Naive thymus-derived CD8-positive, alpha-beta T cell (primary cell): ENCODE data around the gene CAMTA1. TPM values are rescaled to one million over a fixed set of nuclear protein-coding genes. Genes with fewer than 3 reads are reported as not detected.
A peak's percentile ranks its signal among the peaks of the same experiment; 100 is the strongest.

ENCODE experiments used
- ATAC-seq, 2 donors: fragments of 150-1000 bp; cut with Tn5 transposase in 1 of 2; sonication (Bioruptor Pico), chemical (Tn5 transposase) in 1 of 2; 1 replicate in 1 of 2; 2 replicates in 1 of 2; pipeline ENCODE4 v1.10.0; 2021; ENCODE audit warnings: mild to moderate bottlenecking in 2 of 2, moderate library complexity in 2 of 2
- POLR2A ChIA-PET: fragments of 350-600 bp; sonication (Branson Sonifier 250); formaldehyde crosslinking; loops from one replicate; lab custom pipeline; 2021; ENCODE audit warnings: antibody characterized with exemption; lab: Charles Lee
- DNase-seq, 10 donors: peaks; one replicate each; pipeline versions ENCODE4 v3.0.0 to v3.0.0-alpha.2; 2020 to 2022
- H3K27ac Mint-ChIP-seq, 10 donors: one replicate each; pipeline ENCODE4 v1.8.0; 2020 to 2022; ENCODE audit warnings: mild to moderate bottlenecking in 10 of 10, mixed read lengths in 10 of 10, moderate library complexity in 4 of 10, inconsistent platforms in 1 of 10
- H3K27me3 Mint-ChIP-seq, 5 donors: one replicate each; pipeline ENCODE4 v1.8.0; 2021 to 2022; ENCODE audit warnings: mixed read lengths in 5 of 5
- H3K36me3 Mint-ChIP-seq, 3 donors: one replicate each; pipeline ENCODE4 v1.8.0; 2020 to 2022; ENCODE audit warnings: mixed read lengths in 3 of 3, mild to moderate bottlenecking in 2 of 3, inconsistent platforms in 1 of 3
- H3K4me1 Mint-ChIP-seq, 4 donors: one replicate each; pipeline ENCODE4 v1.8.0; 2021 to 2022; ENCODE audit warnings: mixed read lengths in 4 of 4
- H3K4me3 Mint-ChIP-seq, 10 donors: one replicate each; pipeline ENCODE4 v1.8.0; 2020 to 2022; ENCODE audit warnings: mild to moderate bottlenecking in 10 of 10, mixed read lengths in 10 of 10, moderate library complexity in 6 of 10, inconsistent platforms in 1 of 10
- H3K9me3 Mint-ChIP-seq, 9 donors: one replicate each; pipeline ENCODE4 v1.8.0; 2020 to 2022; ENCODE audit warnings: mixed read lengths in 9 of 9, mild to moderate bottlenecking in 3 of 9, inconsistent platforms in 1 of 9, moderate library complexity in 1 of 9
- polyA plus RNA-seq, 3 donors: library from polyadenylated mRNA; unstranded; fragments of 300-500 nt; fragmentation: Illumina TruSeq; gene quantifications; one replicate each; pipeline ENCODE4 v1.2.3, GENCODE V29; 2021
- total RNA-seq, 8 experiments: library from RNA in 2 of 8; stranded (reverse) in 2 of 8; gene quantifications; one replicate each; pipeline ENCODE4 v1.2.3 and lab custom pipeline; 2021 to 2026

CAMTA1 gene
- total and polyA plus RNA-seq, 5 experiments from 2014 or later, result 32.6 to 78.3 (median 47.3) TPM

GRCh38 chr1:7344299-7344698 is 559.0 kb downstream of the CAMTA1 start:
- POLR2A ChIA-PET, result no interaction called here

GRCh38 chr1:7345516-7345915 is 560.3 kb downstream of the CAMTA1 start:
- H3K4me1 Mint-ChIP-seq, result no peaks in the 10 kb centered on the region
- POLR2A ChIA-PET, result no interaction called here
- no peak overlapping the region for H3K27ac Mint-ChIP-seq
- peaks cover 0 to 4% (median 0%) of the 10 kb centered on the region in 9 donors for H3K9me3 Mint-ChIP-seq
- ATAC-seq (no peak), DNase-seq (no peak)
- no peak overlapping the region for H3K4me3 Mint-ChIP-seq
- peaks cover 0 to 13% (median 8%) of the 10 kb centered on the region in 5 donors for H3K27me3 Mint-ChIP-seq
- no peaks in the 10 kb centered on the region for H3K36me3 Mint-ChIP-seq

More at GRCh38 chr1:7344299-7344698, 559.0 kb downstream of the CAMTA1 start:
- Mint-ChIP-seq H3K4me3 (no peak overlapping the region), H3K27me3 (peaks cover 0 to 9% (median 1%) of the 10 kb centered on the region in 5 donors), H3K9me3 (peaks cover 0 to 4% (median 0%) of the 10 kb centered on the region in 9 donors), H3K36me3 (no peaks in the 10 kb centered on the region), H3K27ac (no peak overlapping the region), H3K4me1 (no peaks in the 10 kb centered on the region)
- DNase-seq (no peak), ATAC-seq (no peak)

GRCh38 chr1:7346070-7346596 is 560.9 kb downstream of the CAMTA1 start:
- H3K4me1 Mint-ChIP-seq, result no peaks in the 10 kb centered on the region
- H3K27ac Mint-ChIP-seq, result no peak overlapping the region
- POLR2A ChIA-PET, result no interaction called here
- H3K4me3 Mint-ChIP-seq, result no peak overlapping the region
- ATAC-seq (no peak), DNase-seq (no peak)
- H3K27me3 Mint-ChIP-seq, result peaks cover 0 to 13% (median 11%) of the 10 kb centered on the region in 5 donors
- peaks cover 0 to 4% (median 0%) of the 10 kb centered on the region in 9 donors for H3K9me3 Mint-ChIP-seq
- H3K36me3 Mint-ChIP-seq, result no peaks in the 10 kb centered on the region

GRCh38 chr1:7346600-7347570 is 561.6 kb downstream of the CAMTA1 start:
- H3K27ac Mint-ChIP-seq, result no peak overlapping the region
- no peaks in the 10 kb centered on the region for H3K4me1 Mint-ChIP-seq
- peaks cover 0 to 13% (median 11%) of the 10 kb centered on the region in 5 donors for H3K27me3 Mint-ChIP-seq
- ATAC-seq (no peak), DNase-seq (no peak)
- no peak overlapping the region for H3K4me3 Mint-ChIP-seq
- no peaks in the 10 kb centered on the region for H3K36me3 Mint-ChIP-seq
- H3K9me3 Mint-ChIP-seq, result peaks cover 0 to 4% (median 0%) of the 10 kb centered on the region in 9 donors
- POLR2A ChIA-PET, result no interaction called here

GRCh38 chr1:7348073-7348472 is 562.8 kb downstream of the CAMTA1 start:
- no peak for DNase-seq
- H3K4me3 Mint-ChIP-seq, result no peak overlapping the region
- no peaks in the 10 kb centered on the region for H3K36me3 Mint-ChIP-seq
- POLR2A ChIA-PET, result no interaction called here
- H3K27me3 Mint-ChIP-seq, result peaks cover 0 to 13% (median 11%) of the 10 kb centered on the region in 5 donors
- H3K4me1 Mint-ChIP-seq, result no peaks in the 10 kb centered on the region
- H3K27ac Mint-ChIP-seq, result peak overlapping the region in 1 of 10 donors; percentile 32
- H3K9me3 Mint-ChIP-seq, result peaks cover 0 to 4% (median 0%) of the 10 kb centered on the region in 9 donors
- ATAC-seq, result no peak

GRCh38 chr1:7348580-7348979 is 563.3 kb downstream of the CAMTA1 start:
- no peak for DNase-seq
- H3K4me3 Mint-ChIP-seq, result no peak overlapping the region
- peaks cover 0 to 2% (median 0%) of the 10 kb centered on the region in 9 donors for H3K9me3 Mint-ChIP-seq
- H3K27ac Mint-ChIP-seq, result no peak overlapping the region
- ATAC-seq, result no peak
- POLR2A ChIA-PET, result no interaction called here
- H3K36me3 Mint-ChIP-seq, result no peaks in the 10 kb centered on the region
- no peaks in the 10 kb centered on the region for H3K4me1 Mint-ChIP-seq
- peaks cover 0 to 13% (median 11%) of the 10 kb centered on the region in 5 donors for H3K27me3 Mint-ChIP-seq

- ATAC-seq (no peak), DNase-seq (no peak)
- Mint-ChIP-seq H3K4me3 (no peak overlapping the region), H3K4me1 (no peaks in the 10 kb centered on the region), H3K9me3 (peaks cover 0 to 5% (median 0%) of the 10 kb centered on the region in 9 donors), H3K27me3 (peaks cover 2 to 21% (median 17%) of the 10 kb centered on the region in 5 donors), H3K27ac (no peak overlapping the region), H3K36me3 (no peaks in the 10 kb centered on the region)
- POLR2A ChIA-PET, result no interaction called here
Measured at GRCh38 chr1:7350804-7351203, 565.5 kb downstream of the CAMTA1 start.

- no peaks in the 10 kb centered on the region for H3K4me1 Mint-ChIP-seq
- no peak for ATAC-seq
Measured at GRCh38 chr1:7351649-7352048, 566.4 kb downstream of the CAMTA1 start.

GRCh38 chr1:7352364-7352763 is 567.1 kb downstream of the CAMTA1 start:
- POLR2A ChIA-PET, result no interaction called here
- DNase-seq, result no peak
- Mint-ChIP-seq H3K36me3 (no peaks in the 10 kb centered on the region), H3K9me3 (peaks cover 0 to 5% (median 0%) of the 10 kb centered on the region in 9 donors), H3K27me3 (peaks cover 2 to 25% (median 15%) of the 10 kb centered on the region in 5 donors), H3K27ac (no peak overlapping the region), H3K4me3 (no peak overlapping the region), H3K4me1 (no peaks in the 10 kb centered on the region)
- no peak for ATAC-seq

More at GRCh38 chr1:7351649-7352048, 566.4 kb downstream of the CAMTA1 start:
- no peak overlapping the region for H3K27ac Mint-ChIP-seq
- POLR2A ChIA-PET, result no interaction called here
- no peak for DNase-seq
- peaks cover 0 to 5% (median 0%) of the 10 kb centered on the region in 9 donors for H3K9me3 Mint-ChIP-seq
- H3K4me3 Mint-ChIP-seq, result no peak overlapping the region
- peaks cover 2 to 25% (median 15%) of the 10 kb centered on the region in 5 donors for H3K27me3 Mint-ChIP-seq
- no peaks in the 10 kb centered on the region for H3K36me3 Mint-ChIP-seq

- Mint-ChIP-seq H3K4me3 (no peak overlapping the region), H3K27ac (no peak overlapping the region), H3K9me3 (peaks cover 0 to 5% (median 0%) of the 10 kb centered on the region in 9 donors), H3K27me3 (peaks cover 2 to 25% (median 15%) of the 10 kb centered on the region in 5 donors), H3K4me1 (no peaks in the 10 kb centered on the region), H3K36me3 (no peaks in the 10 kb centered on the region)
- ATAC-seq (no peak), DNase-seq (no peak)
- POLR2A ChIA-PET, result no interaction called here
Measured at GRCh38 chr1:7352974-7353373, 567.7 kb downstream of the CAMTA1 start.

GRCh38 chr1:7355646-7356045 is 570.4 kb downstream of the CAMTA1 start:
- Mint-ChIP-seq H3K4me1 (no peaks in the 10 kb centered on the region), H3K27me3 (peaks cover 2 to 12% (median 6%) of the 10 kb centered on the region in 5 donors), H3K9me3 (peaks cover 0 to 5% (median 0%) of the 10 kb centered on the region in 9 donors), H3K4me3 (no peak overlapping the region), H3K27ac (peak overlapping the region in 2 of 10 donors; percentile 36 to 63), H3K36me3 (no peaks in the 10 kb centered on the region)
- ATAC-seq, result no peak
- no peak for DNase-seq
- POLR2A ChIA-PET, result no interaction called here

GRCh38 chr1:7356079-7356478 is 570.8 kb downstream of the CAMTA1 start:
- Mint-ChIP-seq H3K4me3 (no peak overlapping the region), H3K27ac (no peak overlapping the region), H3K36me3 (no peaks in the 10 kb centered on the region), H3K27me3 (peaks cover 2 to 12% (median 6%) of the 10 kb centered on the region in 5 donors), H3K9me3 (peaks cover 0 to 5% (median 0%) of the 10 kb centered on the region in 9 donors), H3K4me1 (no peaks in the 10 kb centered on the region)
- ATAC-seq (no peak), DNase-seq (no peak)
- POLR2A ChIA-PET, result no interaction called here

- POLR2A ChIA-PET, result no interaction called here
- ATAC-seq, result no peak
- no peak overlapping the region for H3K4me3 Mint-ChIP-seq
- H3K36me3 Mint-ChIP-seq, result no peaks in the 10 kb centered on the region
- H3K27ac Mint-ChIP-seq, result no peak overlapping the region
- peaks cover 0 to 5% (median 0%) of the 10 kb centered on the region in 9 donors for H3K9me3 Mint-ChIP-seq
- no peaks in the 10 kb centered on the region for H3K4me1 Mint-ChIP-seq
- no peak for DNase-seq
- H3K27me3 Mint-ChIP-seq, result peaks cover 4 to 12% (median 6%) of the 10 kb centered on the region in 5 donors
Measured at GRCh38 chr1:7358425-7358824, 573.2 kb downstream of the CAMTA1 start.
